Sciatic nerve (tissue), 2 donors: ENCODE measurements around the gene ZNF182. TPM values are rescaled to one million over a fixed set of nuclear protein-coding genes. Genes with fewer than 3 reads are reported as not detected.
"Not testable (repeated sequence)": the region's sequence is repeated elsewhere in the genome, so short reads cannot be mapped to it uniquely, and the experiment has no call there.

ENCODE experiments used
- ATAC-seq: fragments of 200-7000 bp; cut with Tn5 transposase; one replicate; pipeline ENCODE4 v1.9.1; 2020; ENCODE audit warnings: mild to moderate bottlenecking, moderate library complexity
- DNase-seq: peaks from one replicate; pipeline ENCODE4 v3.0.0-alpha.2; 2020; ENCODE audit warnings: low spot score
- intact Hi-C: fragments of 100-400 bp; cut with DNase I; formaldehyde crosslinking; loops from one replicate; pipeline ENCODE4 v1.14.2; 2022
- total RNA-seq: library from RNA; stranded (reverse); fragmentation: NEBNext Ultra II Directional; extraction: Animal tissue kit (Norgen Biotek cat#: 25700); gene quantifications from one replicate; pipeline ENCODE4 v1.2.1, GENCODE V29; 2021
- donor health status: DM: no; HTN: no; CAD: no.
- donor health status: DM: no; HTN: no; CAD: no.

The ZNF182 gene
- total RNA-seq, 1 donor from 2014 or later, result 8.8 TPM

DNA sequence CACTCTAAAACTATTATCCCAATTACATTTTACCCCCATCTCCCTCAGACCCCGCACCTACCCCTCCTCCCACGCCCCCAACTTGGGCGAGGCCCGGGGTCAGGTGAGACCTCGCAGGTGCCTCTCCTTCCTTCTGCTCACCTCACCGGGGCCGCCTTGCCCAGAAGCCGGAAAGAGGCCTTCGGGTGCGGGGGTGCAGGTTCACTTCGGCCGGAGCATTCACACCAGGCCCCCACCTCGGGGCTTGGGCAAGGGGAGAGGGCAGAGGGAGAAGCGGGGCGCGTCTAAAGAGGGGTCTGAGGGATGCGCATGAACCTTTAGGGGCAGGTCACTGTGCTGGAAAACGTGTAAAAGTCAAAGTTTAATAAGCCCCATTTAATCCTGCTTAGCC, 427 bp downstream of the ZNF182 start:
- no peak for DNase-seq
- ATAC-seq, result peak; percentile 48
- intact Hi-C loops, result no loop called here

DNA sequence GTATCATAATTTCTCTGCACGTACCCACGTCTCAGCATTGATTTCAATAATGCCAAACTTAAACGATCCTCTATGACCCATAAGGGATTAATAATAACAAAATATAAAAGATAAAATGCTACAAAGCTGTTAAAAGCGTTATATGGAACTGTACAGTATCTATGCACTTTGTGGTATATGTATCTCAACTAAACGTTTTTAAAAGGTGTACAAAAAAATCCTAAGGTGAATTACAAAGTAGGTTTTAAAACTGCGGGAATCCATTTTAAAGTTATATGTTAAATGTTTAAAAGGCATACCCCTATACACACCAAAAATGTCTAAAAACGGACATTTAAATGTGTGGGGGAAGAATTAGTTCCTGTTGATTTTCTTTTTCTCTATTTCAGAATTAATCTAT, 860 bp downstream of the ZNF182 start:
- ATAC-seq (no peak), DNase-seq (no peak)
- intact Hi-C loops, result no loop called here

DNA sequence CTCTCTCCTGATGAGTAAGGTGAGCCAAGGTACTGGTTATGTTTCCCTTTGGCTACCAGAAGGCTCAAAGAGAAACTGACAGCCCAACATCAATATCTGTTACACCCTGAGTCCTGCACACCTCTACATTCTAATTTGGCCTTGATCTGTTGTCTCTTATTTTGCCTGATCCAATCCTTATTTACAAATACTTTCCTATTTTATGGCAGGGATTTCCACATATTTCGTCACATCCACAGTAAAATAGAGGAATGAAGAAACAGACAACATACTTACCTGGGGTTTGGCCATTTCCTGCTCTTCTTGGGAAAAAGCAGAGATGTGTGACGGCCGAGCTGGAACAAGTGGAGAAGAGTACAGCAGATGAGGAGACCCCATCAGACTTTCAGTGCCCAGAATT, 1.5 kb downstream of the ZNF182 start:
- DNase-seq (no peak), ATAC-seq (no peak)
- intact Hi-C loops, result no loop called here

DNA sequence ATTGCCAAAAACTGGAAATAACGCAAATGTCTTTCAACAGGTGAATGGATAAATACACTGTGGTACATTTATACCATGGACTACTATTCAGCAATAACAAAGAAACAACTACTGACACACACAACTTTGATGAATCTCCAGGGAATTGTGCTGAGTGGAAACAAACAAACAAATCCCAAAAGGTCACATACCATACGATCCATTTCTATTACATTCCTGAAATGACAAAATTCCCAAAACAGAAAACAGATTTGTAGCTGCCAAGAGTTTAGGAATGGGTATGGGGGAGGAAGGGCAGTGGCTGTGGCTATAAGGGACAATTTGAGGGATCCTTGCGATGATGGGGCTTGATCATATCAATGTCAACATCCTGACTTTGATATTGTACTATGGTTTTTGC, 2.5 kb downstream of the ZNF182 start:
- ATAC-seq (no peak), DNase-seq (no peak)
- intact Hi-C loops, result no loop called here

DNA sequence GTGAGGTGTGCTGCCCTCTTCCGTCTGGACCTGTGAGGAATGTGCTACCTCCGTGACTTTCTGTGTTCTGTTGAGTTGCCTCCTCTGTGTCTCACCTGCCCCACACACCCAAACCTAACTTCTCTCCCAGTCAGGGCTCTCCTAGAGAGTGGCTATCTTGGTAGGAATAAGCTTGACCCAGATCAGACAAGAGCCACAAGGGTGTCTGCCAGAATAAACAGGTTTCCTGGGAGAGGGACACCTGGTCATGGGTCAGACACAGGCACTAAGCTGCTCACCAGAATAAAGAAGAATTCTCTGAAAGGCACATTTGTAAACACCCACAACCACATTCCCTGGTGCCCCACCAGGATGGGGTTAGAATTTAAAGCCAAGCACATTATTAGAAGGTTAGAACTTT, 11.1 kb downstream of the ZNF182 start:
- ATAC-seq, result no peak

DNA sequence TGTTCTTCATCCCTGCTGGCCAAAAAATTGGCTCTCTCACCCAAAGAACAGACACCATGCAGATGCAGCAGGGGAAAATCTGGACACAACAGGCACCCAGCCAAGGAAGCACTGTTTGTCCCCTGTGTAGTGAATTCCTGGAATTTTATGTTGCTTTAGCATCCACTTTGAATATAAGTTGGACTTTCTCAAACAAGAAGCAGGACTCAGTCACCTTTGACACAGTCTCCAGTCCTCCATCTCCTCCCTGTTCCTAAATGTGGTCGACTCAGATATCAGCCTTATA, 11.8 kb downstream of the ZNF182 start:
- intact Hi-C loops, result no loop called here
- DNase-seq, result no peak
- no peak for ATAC-seq

More for the DNA sequence above, 11.1 kb downstream of the ZNF182 start:
- DNase-seq, result no peak
- intact Hi-C loops, result no loop called here

DNA sequence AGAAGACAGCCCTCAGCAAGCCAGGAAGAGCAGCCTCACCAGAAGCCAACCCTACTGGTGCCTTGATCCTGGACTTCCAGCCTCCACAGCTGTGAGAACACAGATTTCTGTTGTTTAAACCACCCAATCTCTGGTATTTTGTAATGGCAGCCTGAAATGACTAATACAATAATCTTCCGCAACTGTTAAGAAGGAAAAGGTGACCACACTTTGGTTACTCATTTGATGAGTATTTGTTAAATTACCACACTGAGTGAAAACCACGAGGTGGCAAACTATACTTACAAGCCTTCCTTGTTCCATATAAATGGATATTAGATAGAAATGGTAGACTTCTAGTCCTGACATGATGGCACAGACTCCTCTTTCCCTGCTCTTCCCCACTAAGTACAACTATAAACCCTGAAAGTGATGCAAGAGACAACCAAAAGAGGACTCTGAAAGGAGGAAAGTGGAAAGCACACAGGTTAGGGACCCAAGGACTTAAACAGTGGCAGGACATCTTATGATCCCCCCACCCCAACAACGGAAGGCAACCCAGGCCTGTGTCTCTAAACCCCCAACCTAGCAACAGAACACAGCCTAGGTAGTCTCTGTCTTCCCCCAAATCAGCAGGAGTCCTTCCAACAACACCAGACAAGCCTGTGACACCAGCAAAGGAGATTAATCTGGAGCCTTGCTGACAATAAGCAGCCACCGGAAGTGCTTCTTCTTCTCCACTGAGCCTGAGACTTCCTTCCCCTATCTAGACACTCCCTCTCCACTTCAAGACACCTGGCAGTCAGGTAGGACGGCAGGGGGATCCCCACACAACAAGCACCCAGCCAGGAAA, 12.3 kb downstream of the ZNF182 start:
- intact Hi-C loops, result no loop called here
- ATAC-seq, result no peak
- DNase-seq, result no peak

DNA sequence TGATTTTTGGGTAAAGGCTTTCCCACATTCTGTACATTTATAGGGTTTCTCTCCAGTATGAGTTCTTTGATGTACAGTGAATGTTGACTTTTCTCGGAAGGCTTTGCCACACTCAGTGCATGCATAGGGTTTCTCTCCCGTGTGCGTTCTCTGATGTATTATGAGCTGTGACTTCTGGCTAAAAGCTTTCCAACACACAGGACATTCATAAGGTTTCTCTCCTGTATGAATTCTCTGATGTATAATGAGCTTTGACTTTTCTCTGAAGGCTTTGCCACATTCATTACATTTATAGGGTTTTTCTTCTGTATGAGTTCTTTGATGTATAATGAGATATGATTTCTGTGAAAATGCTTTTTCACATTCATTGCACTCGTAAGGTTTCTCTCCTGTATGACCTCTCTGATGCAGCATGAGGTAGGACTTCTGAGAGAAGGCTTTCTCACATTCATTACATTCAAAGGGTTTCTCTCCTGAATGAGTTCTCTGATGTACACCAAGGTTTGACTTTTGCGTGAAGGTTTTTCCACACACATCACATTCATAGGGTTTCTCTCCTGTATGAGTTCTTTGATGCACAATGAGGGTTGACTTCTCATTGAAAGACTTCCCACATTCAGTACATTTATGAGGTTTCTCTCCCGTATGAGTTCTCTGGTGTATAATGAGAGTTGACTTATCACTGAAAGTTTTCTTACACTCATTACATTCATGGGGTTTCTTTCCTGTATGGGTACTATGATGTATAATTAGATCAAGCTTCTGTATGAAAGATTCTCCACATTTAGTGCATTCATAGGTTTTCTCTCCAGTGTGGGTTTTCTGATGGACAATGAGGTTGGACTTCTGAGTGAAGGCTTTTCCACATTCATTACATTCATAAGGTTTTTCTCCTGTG, 27.3 kb downstream of the ZNF182 start:
- no peak for DNase-seq
- ATAC-seq, result no peak
- intact Hi-C loops, result no loop called here

DNA sequence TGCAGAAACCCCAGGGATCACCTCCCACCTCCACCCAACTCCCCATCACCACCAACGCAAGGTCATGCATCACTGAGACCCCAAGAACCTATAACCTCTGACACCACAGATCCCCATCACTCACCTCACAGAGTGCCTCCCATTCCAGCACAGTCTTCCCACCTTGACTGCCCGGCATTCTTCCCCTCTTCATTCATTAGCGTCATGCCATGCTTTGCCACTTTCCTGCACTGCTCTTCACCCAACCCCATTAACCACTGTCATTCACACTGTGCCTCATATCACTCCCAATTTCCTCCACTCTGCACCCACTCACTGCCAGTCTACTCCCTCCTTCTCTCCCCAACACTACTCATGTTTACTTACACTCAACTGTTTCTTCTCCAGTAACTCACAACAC, 30.6 kb downstream of the ZNF182 start:
- intact Hi-C loops, result no loop called here
- DNase-seq (no peak), ATAC-seq (no peak)

DNA sequence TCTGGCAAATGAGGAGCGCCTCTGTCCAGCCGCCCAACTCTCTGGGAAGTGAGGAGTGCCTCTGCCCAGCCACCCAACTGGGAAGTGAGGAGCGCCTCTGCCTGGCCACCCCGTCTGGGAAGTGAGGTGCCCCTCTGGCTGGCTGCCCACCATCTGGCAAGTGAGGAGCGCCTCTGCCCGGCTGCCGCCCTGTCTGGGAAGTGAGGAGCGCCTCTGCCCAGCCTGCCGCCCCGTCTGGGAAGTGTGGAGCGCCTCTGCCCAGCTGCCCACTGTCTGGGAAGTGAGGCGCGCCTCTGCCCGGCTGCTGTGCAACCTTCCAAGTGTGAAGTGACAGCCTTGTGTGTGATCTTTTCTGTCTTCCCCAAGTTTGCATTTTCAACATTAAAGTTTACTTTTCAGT, 38.3 kb downstream of the ZNF182 start:
- intact Hi-C loops, ATAC-seq, DNase-seq: not testable (repeated sequence)

DNA sequence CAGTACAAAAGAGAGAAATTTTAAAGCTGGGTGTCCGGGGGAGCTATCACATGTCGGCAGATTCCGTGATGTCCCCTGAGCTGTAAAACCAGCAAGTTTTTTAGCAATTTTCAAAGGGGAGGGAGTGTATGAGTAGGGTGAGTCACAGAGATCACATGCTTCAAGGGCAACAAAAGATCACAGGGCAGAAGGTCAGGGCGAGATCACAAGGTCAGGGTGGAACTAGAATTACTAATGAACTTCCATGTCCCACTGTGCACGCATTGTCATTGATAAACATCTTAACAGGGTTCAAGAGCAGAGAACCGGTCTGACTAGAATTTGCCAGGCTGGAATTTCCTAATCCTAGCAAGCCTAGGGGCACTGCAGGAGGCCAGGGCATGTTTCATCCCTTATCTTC, 42.0 kb downstream of the ZNF182 start:
- DNase-seq, ATAC-seq, intact Hi-C loops: not testable (repeated sequence)

DNA sequence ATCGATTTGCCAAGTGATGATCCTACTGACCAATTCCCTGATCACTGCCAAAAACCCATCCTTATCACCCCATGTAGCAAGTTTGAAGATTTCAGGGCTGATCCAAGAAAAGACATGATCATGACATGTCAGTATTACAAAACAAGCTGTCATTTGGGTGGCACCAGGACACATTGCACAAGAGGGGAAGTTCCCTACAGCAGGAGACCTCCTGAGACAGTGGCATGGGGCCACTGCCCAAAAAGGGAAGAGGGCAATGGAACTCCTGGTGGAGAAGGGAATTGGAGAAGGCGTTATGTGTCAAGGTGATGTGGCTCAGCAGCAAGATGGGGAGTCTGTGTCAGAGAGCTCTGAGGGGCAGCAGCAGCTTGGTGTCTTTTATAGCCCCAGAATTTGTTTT, 43.4 kb downstream of the ZNF182 start:
- intact Hi-C loops, result no loop called here
- DNase-seq (no peak), ATAC-seq (no peak)

DNA sequence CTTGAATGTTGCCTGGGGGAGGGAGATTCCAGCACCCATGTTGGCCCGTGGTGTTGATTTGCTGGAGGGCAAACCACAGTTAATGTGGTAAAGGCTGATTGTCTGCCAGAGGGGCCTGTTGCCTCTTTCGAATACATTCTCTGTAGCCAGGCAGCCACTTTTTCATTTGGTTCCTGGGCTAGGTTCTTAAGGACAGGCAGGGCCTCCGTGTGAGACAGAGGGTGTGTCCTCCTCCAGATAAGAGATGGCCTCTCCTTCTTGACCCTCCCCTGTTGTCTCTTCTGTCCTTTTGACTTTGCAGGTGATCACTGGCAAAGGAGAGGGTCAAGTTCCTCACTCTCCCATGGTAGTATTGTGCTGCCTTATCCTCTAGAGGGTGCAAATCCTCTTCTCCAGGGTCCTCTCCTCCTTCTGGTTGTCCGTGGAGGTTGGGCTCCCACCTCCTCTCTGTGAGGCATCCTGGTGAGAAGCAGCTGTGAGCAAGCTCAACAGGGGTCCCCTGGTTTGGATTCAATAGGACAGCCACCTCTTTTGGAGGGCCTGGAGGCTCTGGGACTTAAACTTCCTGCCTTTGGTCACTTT, 44.9 kb downstream of the ZNF182 start:
- DNase-seq (no peak), ATAC-seq (no peak)
- intact Hi-C loops, result no loop called here

DNA sequence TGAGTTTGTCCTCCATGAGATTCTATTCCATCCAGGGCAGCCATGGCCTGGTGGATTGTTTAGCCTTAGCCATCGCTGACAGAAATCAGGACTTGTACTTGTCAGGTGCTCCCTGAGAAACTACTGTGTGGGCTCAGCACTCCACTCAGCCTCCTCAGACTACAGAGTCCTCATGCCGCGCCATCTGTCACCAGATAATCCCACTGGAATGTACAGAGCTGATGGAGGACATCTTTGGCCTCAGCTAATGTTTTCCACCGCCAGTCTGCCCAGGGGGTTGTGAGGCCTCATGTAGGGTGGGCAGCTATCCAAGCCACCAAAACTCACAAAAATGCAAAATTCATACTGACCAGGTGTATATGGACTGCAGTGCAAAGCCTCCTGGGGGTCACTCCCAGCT, 45.6 kb downstream of the ZNF182 start:
- intact Hi-C loops, ATAC-seq, DNase-seq: not testable (repeated sequence)

DNA sequence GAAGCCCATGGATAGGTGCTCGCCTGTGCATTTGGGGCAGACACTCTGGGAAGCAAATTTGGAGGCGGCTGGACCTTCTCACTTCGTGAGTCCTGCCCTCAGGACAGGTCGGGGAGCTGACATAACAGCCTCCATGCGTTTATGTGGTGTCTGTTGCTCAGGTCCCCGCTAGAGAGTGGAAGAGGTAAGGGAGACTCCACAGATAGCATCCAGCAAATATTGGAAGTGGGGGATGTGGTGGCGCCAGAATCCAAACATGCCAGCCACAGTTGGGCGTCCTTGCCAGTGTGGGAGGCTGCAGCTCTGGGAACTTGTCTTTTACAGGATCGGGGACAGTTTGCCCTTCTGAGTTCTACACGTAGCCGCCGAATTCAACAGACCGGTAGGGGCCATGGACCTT, 47.8 kb downstream of the ZNF182 start:
- no peak for DNase-seq
- intact Hi-C loops, result no loop called here
- ATAC-seq, result no peak

DNA sequence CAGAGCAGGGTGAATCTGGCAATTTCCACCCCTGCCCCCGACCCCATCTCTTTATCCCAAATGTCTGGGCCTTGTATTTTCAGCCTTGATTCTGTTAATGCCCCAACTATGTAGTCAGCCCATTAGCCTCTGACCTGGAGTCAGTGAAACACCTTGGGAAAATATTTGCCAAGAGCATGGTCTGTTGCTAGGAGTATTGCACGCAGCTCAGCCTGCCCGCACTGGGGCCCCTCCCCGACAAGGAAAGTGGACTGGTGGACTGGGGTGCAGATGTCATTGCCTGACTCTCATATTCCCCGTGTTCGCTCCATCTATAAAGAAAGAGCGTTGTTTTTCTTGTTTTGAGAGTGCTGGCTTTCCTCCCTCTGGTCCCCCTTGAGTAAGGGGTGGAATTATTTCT, 48.5 kb downstream of the ZNF182 start:
- intact Hi-C loops, ATAC-seq, DNase-seq: not testable (repeated sequence)

DNA sequence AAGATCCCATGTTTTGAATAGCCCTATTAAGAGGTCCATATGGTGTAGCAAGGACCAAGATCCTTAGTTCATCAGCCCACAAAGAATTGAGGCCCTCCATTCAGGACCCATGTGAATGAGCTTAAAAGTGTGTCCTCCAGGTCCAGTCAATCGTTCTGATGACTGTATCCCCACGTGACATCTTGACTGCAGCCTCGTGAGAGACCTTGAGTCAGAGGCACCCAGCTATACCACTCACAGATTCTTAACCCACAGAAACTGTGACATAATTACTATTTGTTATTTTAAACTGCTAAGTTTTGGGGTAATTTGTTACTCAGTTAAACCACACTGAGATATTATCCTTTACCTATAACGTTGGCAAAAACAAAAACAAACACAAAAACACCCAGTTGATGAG, 62.4 kb downstream of the ZNF182 start:
- intact Hi-C loops, result no loop called here
- DNase-seq (no peak), ATAC-seq (no peak)

DNA sequence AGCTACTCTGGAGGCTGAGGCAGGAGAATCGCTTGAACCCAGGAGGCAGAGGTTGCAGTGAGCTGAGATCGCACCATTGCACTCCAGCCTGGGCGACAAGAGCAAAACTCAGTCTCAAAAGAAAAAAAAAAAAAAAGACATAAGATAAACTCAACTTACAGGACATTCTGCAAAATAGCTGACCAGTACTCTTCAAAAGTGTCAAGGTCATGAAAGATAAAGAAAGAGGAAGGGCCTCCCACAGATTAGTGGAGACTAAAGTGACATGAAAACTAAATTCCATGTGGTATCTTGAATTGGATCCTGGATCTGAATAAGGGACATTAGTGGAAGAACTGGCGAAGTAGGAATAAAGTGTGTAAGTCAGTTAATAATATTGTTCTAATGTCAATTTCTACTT, 63.3 kb downstream of the ZNF182 start:
- no peak for DNase-seq
- ATAC-seq, result no peak
- intact Hi-C loops, result no loop called here

DNA sequence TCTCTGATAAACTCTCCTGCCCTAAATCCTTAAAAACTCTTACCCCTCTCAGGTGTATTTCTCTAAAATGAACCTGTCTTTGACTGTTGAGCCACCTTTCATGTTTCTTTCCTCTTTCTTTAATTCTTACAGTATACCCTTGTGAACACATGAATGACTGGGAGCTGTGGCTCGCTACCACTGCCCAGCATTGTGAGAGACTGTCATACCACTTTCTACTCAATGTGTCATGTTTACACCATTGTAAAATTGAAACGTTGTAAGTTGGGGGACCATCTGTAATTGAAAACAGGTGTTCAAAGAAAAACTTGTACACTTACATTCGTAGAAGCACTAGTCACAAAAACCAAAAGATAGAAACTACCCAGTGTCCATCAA, 66.9 kb downstream of the ZNF182 start:
- DNase-seq (no peak), ATAC-seq (no peak)
- intact Hi-C loops, result no loop called here
